GM19043 (cell line): Measurements from ENCODE around the gene SRSF8.
A peak's percentile ranks its signal among the peaks of the same experiment; 100 is the strongest.
"Not testable (repeated sequence)": the region's sequence is repeated elsewhere in the genome, so short reads cannot be mapped to it uniquely, and the experiment has no call there.

Experiments
- ATAC-seq: cut with Tn5 transposase; IDR thresholded peaks from one replicate; pipeline ENCODE4 v1.9.1; 2021; ENCODE audit warnings: low read depth; ENCODE audit not compliant: unreplicated experiment

SRSF8 gene

DNA sequence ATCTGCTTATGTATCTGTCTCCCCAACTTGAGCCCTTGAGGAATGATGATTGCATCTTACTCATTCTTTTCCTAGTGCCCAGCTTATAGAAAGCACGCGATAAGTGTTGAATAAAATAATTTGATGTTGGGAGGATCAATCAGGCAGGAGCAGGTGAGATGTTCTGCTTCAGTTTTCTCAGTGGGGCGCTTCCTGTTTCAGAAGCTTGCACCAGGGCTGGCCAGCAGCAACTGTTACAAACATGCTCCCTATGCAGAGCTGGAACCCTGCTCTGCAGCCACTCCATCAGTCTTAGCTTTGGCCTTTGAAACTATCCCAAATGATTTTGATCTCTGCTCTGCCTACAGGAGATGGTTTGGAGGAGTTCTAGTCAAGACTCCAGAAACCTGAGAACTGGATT is 26.8 kb downstream of the SRSF8 start:
- peak; percentile 16 for ATAC-seq

DNA sequence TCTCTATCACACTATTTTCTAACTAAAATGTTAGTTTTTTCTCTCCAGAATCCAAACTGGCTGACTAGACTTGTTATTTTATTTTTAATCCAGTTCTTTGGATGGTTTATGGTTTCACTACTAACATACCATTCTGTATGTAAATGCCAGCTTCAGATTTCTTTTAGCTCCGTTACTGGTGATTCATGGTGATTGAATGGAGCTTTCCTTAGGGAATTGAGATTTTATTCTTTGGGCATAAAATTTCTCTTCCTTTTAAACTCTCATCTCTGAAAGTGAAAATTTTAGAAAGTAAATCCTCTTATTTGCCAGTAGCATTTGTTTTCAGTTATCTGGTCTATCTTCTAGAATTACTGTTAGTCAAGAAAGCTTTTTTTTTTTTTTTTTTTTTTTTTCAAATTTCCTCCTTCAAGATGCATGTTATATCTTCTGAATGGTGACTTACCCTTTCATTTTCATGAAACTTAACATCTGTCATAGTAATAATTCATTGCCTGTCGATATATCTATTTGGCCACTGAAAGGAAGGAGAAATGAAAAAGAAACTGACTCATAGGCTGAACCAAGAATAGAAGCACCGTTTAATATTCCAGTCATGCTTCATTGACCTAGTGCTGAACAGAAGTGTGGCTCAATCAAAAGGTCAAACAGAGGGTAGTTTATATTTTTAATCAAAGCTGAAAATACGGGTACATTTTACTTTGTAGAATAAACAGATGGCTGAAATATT is 29.3 kb downstream of the SRSF8 start:
- peak; percentile 78 for ATAC-seq

DNA sequence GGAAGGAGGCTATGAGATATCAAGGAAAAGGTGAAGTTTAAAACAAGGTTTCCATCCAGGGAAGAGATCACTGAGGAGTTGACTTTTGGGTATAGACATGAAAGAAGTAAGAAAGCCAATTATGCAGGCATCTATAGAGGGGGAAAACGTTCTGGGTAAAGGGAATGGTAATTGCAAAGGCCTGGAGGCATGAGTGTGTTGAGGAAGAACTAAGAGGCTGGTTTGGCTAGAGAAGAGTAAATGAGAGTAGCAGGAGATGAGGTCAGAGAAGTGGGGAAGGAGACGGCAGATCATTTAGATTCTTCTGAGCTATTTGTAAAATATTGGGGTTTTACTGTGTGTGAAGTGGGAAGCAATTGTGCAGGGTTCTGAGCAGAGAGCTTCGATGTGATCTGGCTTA is 30.5 kb downstream of the SRSF8 start:
- ATAC-seq, result no peak

DNA sequence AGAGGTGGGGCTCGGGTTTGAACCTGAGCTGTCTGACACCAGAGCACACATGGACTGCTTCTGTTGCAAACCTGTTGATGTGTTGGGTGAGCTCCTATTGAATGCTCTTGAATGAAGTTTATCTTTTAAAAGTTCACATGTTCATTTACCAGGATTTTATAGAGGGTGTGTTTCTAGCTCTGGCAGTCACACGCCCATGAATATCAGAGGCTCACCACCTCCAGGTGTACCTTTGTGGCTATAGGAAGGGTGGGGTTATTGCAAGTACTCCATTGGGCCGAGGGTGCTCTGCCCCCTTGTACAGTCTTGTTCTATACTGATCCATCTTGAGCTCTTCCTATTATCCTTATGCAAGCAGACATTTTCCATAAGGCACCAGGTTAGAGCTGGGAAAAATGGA is 32.1 kb downstream of the SRSF8 start:
- ATAC-seq, result no peak

DNA sequence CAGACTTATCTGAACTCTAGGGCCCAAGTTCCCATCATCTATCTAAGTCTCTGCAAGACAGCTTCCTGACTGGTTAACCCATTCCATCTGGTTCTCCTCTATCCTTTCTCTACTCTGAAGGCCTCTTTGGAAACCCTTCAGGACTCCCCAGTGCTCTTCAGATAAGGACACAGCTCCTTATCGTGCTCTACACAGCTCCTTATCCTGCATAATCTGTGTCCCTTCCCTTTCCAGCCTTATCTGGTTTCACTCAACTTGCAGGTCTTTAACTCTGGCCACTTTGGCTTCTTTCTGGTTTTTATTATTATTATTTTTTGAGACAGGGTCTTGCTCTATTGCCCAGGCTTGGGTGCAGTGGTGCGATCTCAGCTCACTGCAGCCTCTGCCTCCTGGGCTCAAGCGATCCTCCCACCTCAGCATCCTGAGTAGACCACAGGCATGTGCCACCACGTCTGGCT is 33.5 kb downstream of the SRSF8 start:
- no peak for ATAC-seq

DNA sequence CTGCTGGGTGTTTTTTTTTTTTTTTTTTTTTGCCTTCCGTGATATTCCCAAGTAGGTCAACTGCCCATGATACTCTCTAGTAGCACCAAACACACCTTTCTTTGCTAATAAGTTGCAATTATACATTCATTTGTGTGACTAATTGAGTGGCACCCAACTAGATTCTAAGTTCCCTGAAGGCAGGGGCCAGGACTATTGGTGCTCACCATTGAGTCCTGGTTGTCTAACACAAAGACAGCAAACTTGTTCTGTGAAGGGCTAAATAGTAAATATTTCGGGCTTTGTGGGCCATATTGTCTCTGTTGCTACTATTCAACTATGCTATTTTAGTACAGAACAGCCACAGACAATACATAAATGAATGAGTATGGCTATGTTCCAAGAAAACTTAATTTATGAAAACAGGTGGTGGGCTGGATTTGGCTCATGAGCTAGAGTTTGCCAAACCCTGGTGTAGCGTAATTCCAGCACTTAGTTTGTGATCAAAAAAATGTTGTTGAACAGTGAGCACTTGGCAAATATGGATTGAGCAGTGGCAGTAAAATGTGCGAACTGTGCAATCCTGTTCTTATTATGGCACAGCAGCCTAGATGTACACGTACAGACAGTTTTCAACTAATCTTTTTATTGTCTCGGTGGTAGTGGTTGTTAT is 34.3 kb downstream of the SRSF8 start:
- no peak for ATAC-seq

DNA sequence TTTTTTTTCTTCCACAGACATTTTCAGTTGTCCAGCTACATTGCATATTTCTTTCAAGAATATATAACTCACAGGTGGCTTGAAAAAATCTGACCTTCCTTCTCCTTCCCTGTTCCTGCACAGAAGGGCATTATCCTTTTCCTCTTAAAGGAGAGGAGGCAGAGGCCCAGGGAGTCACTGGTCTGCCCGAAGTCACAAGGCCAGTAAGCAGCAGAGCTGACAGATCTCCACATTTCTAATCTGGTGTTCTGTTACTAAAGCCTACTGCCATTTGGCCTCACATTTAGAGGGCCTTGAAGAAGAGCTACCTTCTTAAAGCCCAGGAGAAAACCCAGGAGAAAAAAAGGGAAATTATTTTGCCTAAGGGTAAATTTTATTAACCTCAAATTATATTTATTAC is 35.2 kb downstream of the SRSF8 start:
- ATAC-seq, result no peak

DNA sequence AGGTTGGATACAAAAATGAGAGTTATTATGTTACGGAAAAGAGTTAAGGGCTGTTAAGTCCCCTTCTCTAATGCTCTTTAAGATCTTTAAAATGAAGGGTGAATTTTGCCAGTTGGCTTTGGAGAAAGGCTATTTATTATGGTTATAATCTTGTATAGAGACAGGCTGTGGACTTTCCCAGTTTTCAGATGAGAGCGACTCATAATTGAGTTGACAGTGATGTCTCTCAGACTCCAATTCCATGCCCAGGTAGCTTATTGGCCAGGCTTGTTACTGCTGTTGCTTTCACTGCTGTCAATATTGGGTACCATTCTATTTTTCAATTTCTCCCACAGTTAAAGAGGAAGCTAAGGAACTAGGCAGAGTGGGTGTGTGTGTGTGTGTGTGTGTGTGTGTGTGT is 36.0 kb downstream of the SRSF8 start:
- no peak for ATAC-seq

DNA sequence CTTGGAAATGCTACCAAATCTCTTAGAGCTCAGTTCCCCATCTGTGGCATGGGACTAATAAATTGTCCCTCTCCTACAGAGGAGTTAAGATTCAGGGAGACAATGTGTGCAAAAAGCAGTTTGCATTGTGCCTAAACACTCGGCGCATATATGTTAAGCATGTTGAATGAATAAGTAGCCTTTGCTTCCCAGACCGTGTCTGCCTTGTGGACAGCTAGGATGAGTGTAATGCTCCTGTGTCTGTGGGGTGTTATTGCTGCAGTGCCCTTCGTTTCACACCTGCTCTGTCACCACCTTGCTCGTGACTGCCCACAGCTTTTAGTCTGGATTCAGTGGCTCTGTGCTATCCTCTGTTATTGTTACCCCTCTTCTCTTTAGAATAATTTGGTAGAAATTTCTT is 37.0 kb downstream of the SRSF8 start:
- ATAC-seq, result no peak

DNA sequence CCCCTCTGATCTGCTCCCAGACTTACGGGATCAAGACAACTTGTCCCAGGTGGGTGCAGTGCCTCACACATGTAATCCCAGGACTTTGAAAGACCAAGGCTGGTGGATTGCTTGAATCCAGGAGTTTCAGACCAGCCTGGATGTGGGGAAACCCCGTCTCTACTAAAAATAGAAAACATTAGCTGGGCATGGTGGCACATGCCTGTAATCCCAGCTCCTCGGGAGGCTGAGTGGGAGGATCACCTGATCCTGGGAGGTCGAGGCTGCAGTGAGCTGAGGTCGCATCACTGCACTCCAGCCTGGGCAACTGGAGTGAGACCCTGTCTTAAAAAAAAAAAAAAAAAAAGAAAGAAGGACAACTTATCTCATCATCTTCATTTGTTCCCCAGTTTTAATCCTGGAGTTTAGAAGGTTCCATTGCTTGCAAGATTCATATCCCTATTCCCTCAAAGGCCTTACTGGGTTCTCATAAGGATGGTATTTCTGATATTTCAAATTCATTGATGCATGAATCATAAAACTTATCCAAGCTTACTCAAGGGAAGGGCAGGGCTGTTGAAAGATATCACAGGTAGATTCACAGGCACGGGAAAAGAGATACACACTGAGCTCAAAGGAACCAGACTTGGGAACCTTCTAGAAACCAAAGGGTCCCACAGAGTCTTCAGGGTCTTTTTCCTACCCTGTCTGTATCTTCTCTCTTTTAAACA is 37.6 kb downstream of the SRSF8 start:
- no peak for ATAC-seq

DNA sequence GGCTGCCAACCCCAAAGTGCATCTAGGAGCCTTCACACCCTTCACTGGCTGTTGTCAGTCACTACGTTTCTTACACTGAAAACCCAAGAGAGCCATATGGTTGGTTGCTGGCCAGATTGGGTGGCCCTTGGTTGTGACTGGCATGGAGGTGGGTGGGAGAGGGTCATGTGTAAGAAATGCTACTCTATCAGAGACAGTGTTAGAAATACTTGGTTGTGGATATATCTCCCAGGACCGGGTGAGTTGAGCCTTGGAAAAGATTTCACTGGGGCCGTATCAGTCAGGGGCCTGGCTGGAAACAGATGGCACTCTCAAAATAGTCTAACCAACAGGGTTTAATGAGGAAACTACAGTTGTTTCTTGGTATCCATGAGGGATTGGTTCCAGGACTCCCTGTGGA is 38.1 kb downstream of the SRSF8 start:
- ATAC-seq, result no peak

DNA sequence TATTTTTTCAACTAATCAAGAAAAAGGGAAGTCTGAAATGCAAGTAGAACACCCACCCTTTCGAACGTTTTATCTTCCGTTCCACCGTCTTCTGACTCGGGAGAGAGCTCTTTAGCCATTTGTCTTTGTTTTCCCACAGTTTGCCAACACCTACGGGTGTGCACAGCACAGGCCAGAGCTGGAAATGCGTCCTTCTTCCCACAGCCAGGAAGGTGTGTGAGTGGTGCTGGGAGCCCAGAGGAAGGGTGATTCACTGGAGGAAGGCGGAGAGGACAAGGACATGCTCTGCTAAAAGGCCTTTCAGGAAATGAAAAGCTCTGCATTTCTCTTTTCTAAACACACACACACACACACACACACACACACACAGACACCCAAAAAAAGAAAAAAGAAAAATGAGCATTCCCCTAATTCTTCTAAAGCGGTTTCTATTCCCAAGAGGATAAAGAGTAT is 41.5 kb downstream of the SRSF8 start:
- ATAC-seq, result no peak

DNA sequence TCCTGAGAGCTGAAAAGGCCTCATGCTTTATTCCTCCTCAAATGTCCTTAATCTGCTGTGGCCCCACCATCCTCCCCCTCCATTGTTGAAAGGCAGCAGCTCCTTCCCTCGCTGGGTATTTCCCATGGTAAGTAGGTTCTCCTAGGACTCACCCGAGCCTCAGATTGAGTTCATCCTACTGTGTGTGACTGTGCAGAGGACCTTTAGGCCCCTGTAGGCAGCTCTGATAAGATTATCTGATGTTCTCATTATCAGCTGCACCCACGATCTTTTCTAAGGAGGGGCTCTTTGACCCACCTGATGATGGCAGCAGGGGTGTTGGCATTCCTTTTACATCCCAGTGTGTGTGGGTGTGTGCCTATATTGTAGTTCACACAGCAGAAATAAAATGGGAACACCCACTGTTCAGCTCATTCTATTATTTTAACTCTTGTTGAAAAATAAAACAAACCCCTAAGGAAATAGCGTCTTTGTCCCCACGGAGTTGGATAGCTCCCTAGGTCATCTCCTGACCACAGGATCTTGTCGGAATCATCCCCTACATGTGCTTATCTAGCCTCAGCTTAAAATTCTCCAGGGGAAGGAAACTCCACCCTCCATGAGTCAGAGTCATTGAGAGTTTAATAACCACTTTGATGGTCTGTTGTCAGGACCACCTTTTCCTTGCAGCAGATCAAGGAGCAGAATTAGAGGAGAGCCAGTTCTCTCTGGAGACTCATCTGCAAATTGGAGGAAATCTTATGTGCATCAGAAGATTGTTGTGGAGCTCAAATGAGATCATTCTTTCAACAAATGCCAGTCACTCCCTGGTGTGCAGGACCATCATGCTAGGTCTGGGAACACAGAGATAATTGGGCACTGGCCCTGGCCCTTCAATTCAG is 42.2 kb downstream of the SRSF8 start:
- no peak for ATAC-seq

DNA sequence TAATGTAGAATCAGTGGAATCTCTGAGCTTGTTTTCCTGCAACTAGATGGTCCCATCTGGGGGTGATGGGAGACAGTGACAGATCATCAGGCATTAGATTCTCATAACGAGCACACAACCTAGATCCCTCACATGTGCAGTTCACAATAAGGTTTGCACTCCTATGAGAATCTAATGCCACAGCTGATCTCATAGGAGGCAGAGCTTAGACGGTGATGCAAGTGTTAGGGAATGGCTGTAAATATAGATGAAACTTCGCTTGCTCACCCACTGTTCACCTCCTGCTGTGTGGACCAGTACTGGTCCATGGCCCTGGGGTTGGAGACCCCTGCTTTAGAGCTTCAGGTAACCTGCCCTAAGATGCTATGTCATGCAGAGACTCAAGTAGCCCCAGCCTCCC is 44.8 kb downstream of the SRSF8 start:
- not testable (repeated sequence) for ATAC-seq

DNA sequence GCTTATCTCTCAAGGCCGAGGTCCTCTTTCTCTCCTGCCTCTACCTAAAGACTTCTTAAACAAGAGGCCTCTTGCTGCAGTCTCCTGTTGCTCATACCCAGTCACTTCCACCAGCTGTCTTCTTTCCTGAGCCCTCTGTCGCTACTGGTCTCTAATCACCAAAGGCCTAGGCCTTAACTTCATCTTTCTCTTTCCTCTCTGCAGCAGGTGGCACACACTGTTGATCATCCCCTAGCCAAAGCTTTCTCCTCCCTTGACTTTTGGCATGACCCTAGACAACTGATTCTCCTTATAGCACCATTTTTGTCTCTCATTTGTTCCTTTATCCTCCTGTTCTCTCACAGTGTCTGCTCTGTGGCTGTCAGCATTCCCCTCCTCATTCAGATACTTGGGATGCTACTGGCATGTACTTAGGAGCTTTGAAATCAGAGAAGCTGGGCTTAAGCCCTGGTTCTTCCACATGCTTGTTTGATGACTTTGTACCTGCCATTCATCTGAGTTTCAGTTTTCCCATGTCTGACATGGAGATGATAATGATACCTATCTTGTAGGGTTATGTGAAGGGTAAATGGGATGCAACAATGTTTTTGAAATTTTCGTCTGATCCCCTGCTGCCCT is 45.3 kb downstream of the SRSF8 start:
- no peak for ATAC-seq

DNA sequence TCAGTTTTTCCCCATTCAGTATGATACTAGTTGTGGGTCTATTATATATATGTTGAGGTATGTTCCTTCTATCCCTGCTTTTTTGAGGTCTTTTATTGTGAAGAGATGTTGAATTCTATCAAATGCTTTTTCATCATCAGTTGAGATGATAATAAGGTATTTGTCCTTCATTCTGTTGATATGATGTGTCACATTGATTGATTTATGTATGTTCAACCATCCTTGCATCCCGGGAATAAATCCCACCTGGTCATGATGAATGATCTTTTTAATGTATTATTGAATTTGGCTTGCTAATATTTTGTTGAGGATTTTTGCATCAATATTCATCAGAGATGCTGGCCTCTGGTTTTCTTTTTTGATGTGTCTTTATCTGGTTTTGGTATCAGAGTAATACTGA is 48.9 kb downstream of the SRSF8 start:
- ATAC-seq, result no peak

DNA sequence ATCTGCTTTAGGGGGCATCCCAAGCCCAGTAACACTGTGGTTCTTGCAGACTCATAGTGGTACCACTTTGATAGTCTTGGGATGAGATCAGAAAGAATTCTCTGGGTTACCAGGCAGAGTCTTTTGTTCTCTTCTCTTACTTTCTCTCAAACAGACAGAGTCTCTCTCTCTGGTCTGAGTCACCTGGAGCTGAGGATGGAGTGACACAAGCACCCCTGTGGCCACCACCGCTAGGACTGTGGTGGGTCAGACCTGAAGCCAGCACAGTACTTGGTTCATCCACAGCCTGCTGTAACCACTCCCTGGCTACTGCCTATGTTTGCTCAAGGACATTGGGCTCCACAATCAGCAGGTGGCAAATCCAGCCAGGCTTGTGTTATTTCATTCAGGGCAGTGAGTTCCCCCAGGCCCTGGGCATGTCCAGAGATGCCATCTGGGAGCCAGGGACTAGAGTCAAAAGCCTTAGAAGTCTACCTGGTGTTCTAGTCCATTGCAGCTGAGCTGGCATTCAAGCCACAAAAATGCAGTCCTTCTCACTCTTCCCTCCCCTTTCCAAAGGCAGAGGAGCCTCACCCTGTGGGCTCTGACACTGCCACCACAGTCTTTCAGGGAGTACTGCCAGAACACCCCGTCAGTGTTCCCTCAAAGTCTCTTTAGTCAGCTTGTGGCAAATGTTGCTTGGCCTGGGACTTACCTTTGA is 52.8 kb downstream of the SRSF8 start:
- no peak for ATAC-seq
